IPS DF 6.9 (cell line): ENCODE data around the gene CD300LF.

ENCODE experiments used
- DNase-seq: peaks from one replicate; pipeline ENCODE4 v3.0.0-alpha.2; 2013; ENCODE audit warnings: low read depth, low spot score
- H3K27ac ChIP-seq: one replicate; pipeline ENCODE4 v1.5.1; 2013; ENCODE audit warnings: low read length, control low read depth
- H3K27me3 ChIP-seq: 2 replicates; pipeline ENCODE4 v1.6.1; 2013; ENCODE audit warnings: mild to moderate bottlenecking, low read length; ENCODE audit not compliant: control insufficient read depth, insufficient read depth
- H3K36me3 ChIP-seq: 2 replicates; pipeline ENCODE4 v1.6.1; 2013; ENCODE audit warnings: low read length; ENCODE audit not compliant: control insufficient read depth, insufficient read depth
- H3K4me1 ChIP-seq: 2 replicates; pipeline ENCODE4 v1.6.1; 2013; ENCODE audit warnings: low read length; ENCODE audit not compliant: control insufficient read depth, insufficient read depth
- H3K4me3 ChIP-seq: 2 replicates; pipeline ENCODE4 v1.5.1; 2013; ENCODE audit warnings: mild to moderate bottlenecking, low read length
- H3K9me3 ChIP-seq: 2 replicates; pipeline ENCODE4 v1.6.1; 2013; ENCODE audit warnings: low read length, inconsistent platforms; ENCODE audit not compliant: control insufficient read depth, insufficient read depth
- whole genome bisulfite sequencing: extraction: QIAGEN DNeasy Blood & Tissue Kit; methylation state at CpG from one replicate; pipeline ENCODE4 v1.1.7; 2013; ENCODE audit warnings: mixed read lengths, missing lambda C conversion rate; ENCODE audit not compliant: insufficient read length, insufficient coverage; 5-methylcytosine and 5-hydroxymethylcytosine counted together

The CD300LF gene

GRCh38 chr17:74711058-74711824 is 1.5 kb downstream of the CD300LF start:
- no peak overlapping the region for H3K4me3 ChIP-seq
- no peaks in the 10 kb centered on the region for H3K27me3 ChIP-seq

GRCh38 chr17:74704544-74704943 is 8.2 kb downstream of the CD300LF start:
- no peak overlapping the region for H3K27ac ChIP-seq
- no peaks in the 10 kb centered on the region for H3K36me3 ChIP-seq
- H3K27me3 ChIP-seq = no peaks in the 10 kb centered on the region
- H3K4me1 ChIP-seq = no peaks in the 10 kb centered on the region; the same call in 1 of the 2 replicates
- no peaks in the 10 kb centered on the region for H3K9me3 ChIP-seq
- DNase-seq = no peak
- no CpG with 5 or more reads among the region's 8 CpGs for WGBS
- no peak overlapping the region for H3K4me3 ChIP-seq

More at GRCh38 chr17:74711058-74711824, 1.5 kb downstream of the CD300LF start:
- Histone ChIP-seq H3K4me1 (no peaks in the 10 kb centered on the region), H3K9me3 (no peaks in the 10 kb centered on the region), H3K27ac (no peak overlapping the region), H3K36me3 (no peaks in the 10 kb centered on the region)
- no peak for DNase-seq
- no CpG with 5 or more reads among the region's 12 CpGs for WGBS

- Histone ChIP-seq H3K27ac (no peak overlapping the region), H3K27me3 (no peaks in the 10 kb centered on the region), H3K9me3 (no peaks in the 10 kb centered on the region), H3K4me3 (no peak overlapping the region), H3K36me3 (no peaks in the 10 kb centered on the region), H3K4me1 (no peaks in the 10 kb centered on the region; the same call in 1 of the 2 replicates)
- no peak for DNase-seq
- WGBS = no CpG with 5 or more reads among the region's 2 CpGs
Observed at GRCh38 chr17:74703311-74703710, 9.4 kb downstream of the CD300LF start.

- DNase-seq = no peak
- no peak overlapping the region for H3K27ac ChIP-seq
- no peaks in the 10 kb centered on the region for H3K36me3 ChIP-seq
- no peak overlapping the region for H3K4me3 ChIP-seq
- no peaks in the 10 kb centered on the region; the same call in 1 of the 2 replicates for H3K4me1 ChIP-seq
- H3K9me3 ChIP-seq = no peaks in the 10 kb centered on the region
- WGBS = no CpG with 5 or more reads among the region's 9 CpGs
- H3K27me3 ChIP-seq = no peaks in the 10 kb centered on the region
Observed at GRCh38 chr17:74702116-74702871, 10.4 kb downstream of the CD300LF start.

GRCh38 chr17:74699236-74699635 is 13.5 kb downstream of the CD300LF start:
- no CpG with 5 or more reads among the region's 9 CpGs for WGBS
- Histone ChIP-seq H3K27me3 (no peaks in the 10 kb centered on the region), H3K27ac (no peak overlapping the region), H3K9me3 (no peaks in the 10 kb centered on the region), H3K4me1 (no peaks in the 10 kb centered on the region), H3K36me3 (no peaks in the 10 kb centered on the region), H3K4me3 (no peak overlapping the region)
- DNase-seq = no peak

- no peak for DNase-seq
Observed at GRCh38 chr17:74698069-74698468, 14.7 kb downstream of the CD300LF start.

GRCh38 chr17:74697515-74697914 is 15.2 kb downstream of the CD300LF start:
- H3K4me3 ChIP-seq = no peak overlapping the region
- no peak for DNase-seq
- no peaks in the 10 kb centered on the region for H3K9me3 ChIP-seq
- no peaks in the 10 kb centered on the region for H3K27me3 ChIP-seq
- H3K4me1 ChIP-seq = no peaks in the 10 kb centered on the region
- WGBS = no CpG with 5 or more reads among the region's 2 CpGs
- no peaks in the 10 kb centered on the region for H3K36me3 ChIP-seq
- H3K27ac ChIP-seq = no peak overlapping the region

More at GRCh38 chr17:74698069-74698468, 14.7 kb downstream of the CD300LF start:
- Histone ChIP-seq H3K27me3 (no peaks in the 10 kb centered on the region), H3K27ac (no peak overlapping the region), H3K4me1 (no peaks in the 10 kb centered on the region), H3K4me3 (no peak overlapping the region), H3K36me3 (no peaks in the 10 kb centered on the region), H3K9me3 (no peaks in the 10 kb centered on the region)
- no CpG with 5 or more reads among the region's 7 CpGs for WGBS

GRCh38 chr17:74695629-74696028 is 17.1 kb downstream of the CD300LF start:
- WGBS = no CpG with 5 or more reads among the region's 11 CpGs
- Histone ChIP-seq H3K36me3 (no peaks in the 10 kb centered on the region), H3K4me1 (no peaks in the 10 kb centered on the region), H3K4me3 (no peak overlapping the region), H3K9me3 (no peaks in the 10 kb centered on the region), H3K27me3 (no peaks in the 10 kb centered on the region), H3K27ac (no peak overlapping the region)
- DNase-seq = no peak

- no CpG with 5 or more reads among the region's 4 CpGs for WGBS
- Histone ChIP-seq H3K27me3 (no peaks in the 10 kb centered on the region), H3K4me3 (no peak overlapping the region)
Observed at GRCh38 chr17:74694081-74694480, 18.6 kb downstream of the CD300LF start.

GRCh38 chr17:74691151-74691550 is 21.6 kb downstream of the CD300LF start:
- no peaks in the 10 kb centered on the region for H3K9me3 ChIP-seq
- H3K4me3 ChIP-seq = no peak overlapping the region
- no peak for DNase-seq
- no peaks in the 10 kb centered on the region for H3K4me1 ChIP-seq
- H3K27ac ChIP-seq = no peak overlapping the region
- H3K27me3 ChIP-seq = no peaks in the 10 kb centered on the region
- no peaks in the 10 kb centered on the region for H3K36me3 ChIP-seq
- no CpG with 5 or more reads among the region's 8 CpGs for WGBS

More at GRCh38 chr17:74694081-74694480, 18.6 kb downstream of the CD300LF start:
- H3K27ac ChIP-seq = no peak overlapping the region
- no peaks in the 10 kb centered on the region for H3K9me3 ChIP-seq
- H3K36me3 ChIP-seq = no peaks in the 10 kb centered on the region
- DNase-seq = no peak
- H3K4me1 ChIP-seq = no peaks in the 10 kb centered on the region
